KMS-11 (cell line): ENCODE data around the gene HNRNPAB.

ENCODE experiments used
- H2AFZ ChIP-seq: fragments of 200-600 bp; sonication (generic); 2 replicates; pipeline ENCODE4 v1.6.1; 2016; ENCODE audit warnings: antibody characterized with exemption, mixed run types, low read depth
- H3K27ac ChIP-seq: fragments of 200-600 bp; sonication (generic); 2 replicates; pipeline ENCODE4 v1.6.1; 2016; ENCODE audit warnings: mild to moderate bottlenecking, mixed run types
- H3K27me3 ChIP-seq: fragments of 200-600 bp; sonication (generic); 2 replicates; pipeline ENCODE4 v1.6.1; 2017; ENCODE audit warnings: mild to moderate bottlenecking, low read depth, mixed run types, moderate library complexity; ENCODE audit not compliant: insufficient read depth
- H3K36me3 ChIP-seq: fragments of 200-600 bp; sonication (generic); 2 replicates; pipeline ENCODE4 v1.6.1; 2017; ENCODE audit warnings: mild to moderate bottlenecking, mixed run types; ENCODE audit not compliant: insufficient read depth
- H3K4me1 ChIP-seq: fragments of 200-600 bp; sonication (generic); 2 replicates; pipeline ENCODE4 v1.6.1; 2016; ENCODE audit warnings: mild to moderate bottlenecking, low read depth, mixed run types; ENCODE audit not compliant: poor library complexity, severe bottlenecking
- H3K4me2 ChIP-seq: fragments of 200-600 bp; sonication (generic); 2 replicates; pipeline ENCODE4 v1.7.0; 2016; ENCODE audit warnings: mild to moderate bottlenecking, mixed run types
- H3K4me3 ChIP-seq: fragments of 200-600 bp; sonication (generic); IDR thresholded peaks from 2 replicates; pipeline ENCODE4 v1.6.1; 2017; ENCODE audit warnings: low read depth, low read length, mixed read lengths; ENCODE audit not compliant: insufficient read depth
- H3K79me2 ChIP-seq: fragments of 200-600 bp; sonication (generic); 2 replicates; pipeline ENCODE4 v1.6.1; 2016; ENCODE audit warnings: low read depth, mixed run types; ENCODE audit not compliant: insufficient read depth
- H3K9ac ChIP-seq: fragments of 200-600 bp; sonication (generic); 2 replicates; pipeline ENCODE4 v1.6.1; 2016; ENCODE audit warnings: mild to moderate bottlenecking, mixed run types
- H4K20me1 ChIP-seq: fragments of 200-600 bp; sonication (generic); 2 replicates; pipeline ENCODE4 v1.6.1; 2016; ENCODE audit warnings: mild to moderate bottlenecking, mixed run types; ENCODE audit not compliant: insufficient read depth
- TF ChIP-seq, protein P1 (sequence below): fragments of 200-600 bp; sonication (generic); conservative IDR thresholded peaks from 2 replicates; pipeline ENCODE4 v1.6.1; 2017; ENCODE audit warnings: low read depth, mild to moderate bottlenecking, antibody characterized with exemption, low read length, moderate library complexity, mixed read lengths

Gene HNRNPAB

DNA sequence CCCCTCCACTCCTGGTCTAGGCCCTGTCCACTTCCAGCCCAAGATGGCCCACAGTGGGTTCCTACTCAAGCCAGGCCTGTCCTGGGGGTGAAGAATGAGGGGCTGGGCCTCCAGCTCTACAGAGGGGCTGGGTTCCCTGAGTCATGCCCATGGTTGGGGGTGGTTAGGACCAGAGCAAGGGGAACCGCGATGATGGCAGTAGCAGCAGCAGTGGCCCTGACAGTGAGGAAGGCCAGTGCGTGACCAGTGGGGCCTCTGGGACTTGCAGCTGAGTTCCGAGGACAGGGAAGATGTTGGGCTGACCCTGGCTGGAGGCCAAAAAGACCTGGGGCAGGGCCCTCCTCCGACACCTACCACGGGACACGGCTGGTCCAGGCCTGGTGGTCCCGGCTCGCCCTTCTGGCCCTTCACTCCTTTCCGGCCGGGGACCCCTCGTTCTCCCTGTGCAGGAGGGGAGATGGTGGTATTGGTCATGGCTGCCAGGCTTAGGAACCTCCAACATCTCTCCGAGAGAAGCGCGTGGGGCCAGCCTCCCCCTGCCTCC is 37.4 kb downstream of the HNRNPAB start:
- Histone ChIP-seq H3K9ac (no peak overlapping the region), H4K20me1 (no peaks in the 10 kb centered on the region), H3K4me3 (no peak overlapping the region), H3K4me1 (no peaks in the 10 kb centered on the region), H3K4me2 (no peak overlapping the region), H3K79me2 (no peaks in the 10 kb centered on the region), H2AFZ (no peak overlapping the region), H3K27ac (no peak overlapping the region), H3K36me3 (no peaks in the 10 kb centered on the region), H3K27me3 (no peaks in the 10 kb centered on the region)
- TF ChIP-seq, protein P1, sequence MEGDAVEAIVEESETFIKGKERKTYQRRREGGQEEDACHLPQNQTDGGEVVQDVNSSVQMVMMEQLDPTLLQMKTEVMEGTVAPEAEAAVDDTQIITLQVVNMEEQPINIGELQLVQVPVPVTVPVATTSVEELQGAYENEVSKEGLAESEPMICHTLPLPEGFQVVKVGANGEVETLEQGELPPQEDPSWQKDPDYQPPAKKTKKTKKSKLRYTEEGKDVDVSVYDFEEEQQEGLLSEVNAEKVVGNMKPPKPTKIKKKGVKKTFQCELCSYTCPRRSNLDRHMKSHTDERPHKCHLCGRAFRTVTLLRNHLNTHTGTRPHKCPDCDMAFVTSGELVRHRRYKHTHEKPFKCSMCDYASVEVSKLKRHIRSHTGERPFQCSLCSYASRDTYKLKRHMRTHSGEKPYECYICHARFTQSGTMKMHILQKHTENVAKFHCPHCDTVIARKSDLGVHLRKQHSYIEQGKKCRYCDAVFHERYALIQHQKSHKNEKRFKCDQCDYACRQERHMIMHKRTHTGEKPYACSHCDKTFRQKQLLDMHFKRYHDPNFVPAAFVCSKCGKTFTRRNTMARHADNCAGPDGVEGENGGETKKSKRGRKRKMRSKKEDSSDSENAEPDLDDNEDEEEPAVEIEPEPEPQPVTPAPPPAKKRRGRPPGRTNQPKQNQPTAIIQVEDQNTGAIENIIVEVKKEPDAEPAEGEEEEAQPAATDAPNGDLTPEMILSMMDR: no peak

DNA sequence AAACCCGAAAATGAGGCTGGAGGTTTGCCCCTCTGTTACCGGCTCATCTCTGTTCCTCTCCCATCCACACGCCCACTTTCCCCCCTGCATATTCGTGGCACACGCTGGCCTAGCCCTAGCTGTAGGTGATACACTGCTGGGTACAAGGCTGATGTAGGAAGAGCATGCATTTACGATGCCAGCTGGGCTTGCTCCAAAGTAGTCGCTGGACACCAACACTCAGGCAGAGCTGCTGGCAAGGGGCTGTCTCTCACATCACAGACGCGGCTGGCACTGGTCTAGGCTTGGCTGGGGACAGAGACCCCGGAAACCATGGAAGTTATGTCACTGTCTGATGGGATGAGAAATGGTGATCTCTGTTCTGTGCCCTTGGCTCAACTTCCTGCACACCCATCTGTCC is 38.1 kb downstream of the HNRNPAB start:
- Histone ChIP-seq H3K79me2 (no peaks in the 10 kb centered on the region), H3K27ac (no peak overlapping the region), H4K20me1 (no peaks in the 10 kb centered on the region), H2AFZ (no peak overlapping the region), H3K4me2 (no peak overlapping the region), H3K36me3 (no peaks in the 10 kb centered on the region), H3K4me1 (no peaks in the 10 kb centered on the region), H3K27me3 (no peaks in the 10 kb centered on the region), H3K9ac (no peak overlapping the region), H3K4me3 (no peak overlapping the region)
- TF ChIP-seq, protein P1: no peak

DNA sequence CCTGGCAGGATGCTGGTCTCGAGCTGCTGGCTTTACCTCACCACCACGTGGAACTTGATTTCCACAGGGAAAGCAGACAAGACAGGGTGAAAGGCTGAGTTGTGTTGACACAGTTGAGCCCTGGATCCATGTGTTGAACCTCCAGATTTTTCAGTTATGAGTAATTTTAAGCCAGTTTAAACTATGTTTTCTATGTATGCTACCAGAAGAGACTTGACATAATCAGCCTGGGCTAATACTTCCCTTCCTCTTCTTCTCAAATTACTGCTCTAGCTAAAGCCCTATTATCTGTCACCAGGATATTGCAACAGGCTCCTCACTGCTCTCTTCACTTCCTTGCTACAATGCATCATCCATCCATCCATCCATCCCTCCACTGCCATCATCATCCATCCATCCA is 40.2 kb downstream of the HNRNPAB start:
- no peaks in the 10 kb centered on the region for H3K27me3 ChIP-seq
- H3K4me3 ChIP-seq: no peak overlapping the region
- no peaks in the 10 kb centered on the region for H4K20me1 ChIP-seq
- H3K79me2 ChIP-seq: no peaks in the 10 kb centered on the region
- H2AFZ ChIP-seq: no peak overlapping the region
- no peak overlapping the region for H3K4me2 ChIP-seq
- H3K27ac ChIP-seq: no peak overlapping the region
- H3K4me1 ChIP-seq: no peaks in the 10 kb centered on the region
- no peaks in the 10 kb centered on the region for H3K36me3 ChIP-seq
- TF ChIP-seq, protein P1: no peak
- no peak overlapping the region for H3K9ac ChIP-seq

DNA sequence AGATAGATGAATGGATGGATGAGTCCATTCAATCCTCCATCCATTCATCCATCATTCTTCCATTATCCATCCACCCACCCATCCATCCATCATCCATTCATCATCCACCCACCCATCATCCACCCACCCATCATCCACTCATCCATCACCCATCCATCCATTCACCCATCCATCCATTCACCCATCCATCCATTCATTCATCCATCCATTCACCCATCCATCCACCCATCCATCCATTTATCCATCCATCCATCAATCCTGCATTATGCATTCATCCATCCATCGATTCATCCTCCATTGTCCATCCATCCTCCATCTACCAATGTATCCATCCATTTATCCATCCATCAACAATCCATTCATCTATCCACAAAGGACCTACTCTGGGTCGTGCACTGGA is 41.1 kb downstream of the HNRNPAB start:
- no peak overlapping the region for H3K27ac ChIP-seq
- no peaks in the 10 kb centered on the region for H3K36me3 ChIP-seq
- no peak overlapping the region for H3K9ac ChIP-seq
- no peaks in the 10 kb centered on the region for H3K79me2 ChIP-seq
- H3K27me3 ChIP-seq: no peaks in the 10 kb centered on the region
- TF ChIP-seq, protein P1: no peak
- H2AFZ ChIP-seq: no peak overlapping the region
- H3K4me3 ChIP-seq: no peak overlapping the region
- no peak overlapping the region for H3K4me2 ChIP-seq
- H3K4me1 ChIP-seq: no peaks in the 10 kb centered on the region
- no peaks in the 10 kb centered on the region for H4K20me1 ChIP-seq
